AG09319 (cell line): ENCODE measurements around the gene FGF7.

ENCODE experiments used
- DNase-seq: peaks from one replicate; pipeline ENCODE4 v3.0.0-alpha.2; 2010; ENCODE audit warnings: low read depth; ENCODE audit errors: extremely low read depth
- CTCF ChIP-seq: IDR thresholded peaks from 2 replicates; pipeline ENCODE4 v1.5.1; 2011; ENCODE audit warnings: low read depth, mild to moderate bottlenecking, inconsistent platforms, low read length, moderate library complexity

FGF7 gene

GRCh38 chr15:49530092-49530491 lies 107.0 kb downstream of the FGF7 start:
- no peak for TF ChIP-seq CTCF
- no peak for DNase-seq
